ENCODE data around the gene UNC13A.

DNA sequence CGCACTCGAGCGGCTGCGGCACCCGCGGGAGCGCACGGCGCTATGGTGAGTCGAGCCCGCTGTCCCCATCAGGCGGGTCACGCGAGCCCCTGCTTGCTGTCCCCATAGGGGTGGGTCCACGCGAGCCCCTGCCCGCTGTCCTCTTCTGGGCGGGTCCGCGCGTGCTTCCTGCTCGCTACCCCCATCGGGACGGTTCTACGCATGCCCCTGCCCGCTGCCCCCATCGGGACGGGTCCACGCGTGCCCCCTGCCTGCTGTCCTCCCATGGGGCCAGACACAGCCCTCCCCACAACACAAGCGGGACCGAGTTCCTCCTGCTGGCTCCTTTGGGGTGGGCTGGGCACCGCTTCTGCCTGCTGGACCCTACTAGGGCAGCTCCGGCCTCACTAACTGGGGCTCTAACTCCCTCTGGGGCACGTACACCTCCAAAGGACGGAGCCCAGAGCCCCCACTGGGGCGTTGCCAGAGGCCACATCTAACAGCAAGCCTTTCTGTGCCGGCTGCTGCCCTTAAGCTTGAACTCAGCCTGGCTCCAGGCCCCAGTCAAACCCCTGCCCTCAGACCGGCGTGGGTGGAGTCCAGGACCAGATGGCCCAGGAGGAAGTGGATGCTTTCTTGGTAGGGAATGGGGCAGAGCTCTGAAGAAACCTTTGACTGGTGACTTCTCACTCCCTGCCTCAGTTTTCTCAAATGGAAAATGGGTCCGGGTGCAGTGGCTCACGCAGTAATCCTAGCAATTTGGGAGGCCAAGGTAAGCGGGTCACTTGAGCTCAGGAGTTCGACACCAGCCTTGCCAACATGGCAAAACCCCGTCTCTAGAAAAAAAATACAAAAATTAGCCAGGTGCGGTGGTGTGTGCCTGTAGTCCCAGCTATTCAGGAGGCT, 132.0 kb downstream of the UNC13A start:
- TF ChIP-seq, protein P1, sequence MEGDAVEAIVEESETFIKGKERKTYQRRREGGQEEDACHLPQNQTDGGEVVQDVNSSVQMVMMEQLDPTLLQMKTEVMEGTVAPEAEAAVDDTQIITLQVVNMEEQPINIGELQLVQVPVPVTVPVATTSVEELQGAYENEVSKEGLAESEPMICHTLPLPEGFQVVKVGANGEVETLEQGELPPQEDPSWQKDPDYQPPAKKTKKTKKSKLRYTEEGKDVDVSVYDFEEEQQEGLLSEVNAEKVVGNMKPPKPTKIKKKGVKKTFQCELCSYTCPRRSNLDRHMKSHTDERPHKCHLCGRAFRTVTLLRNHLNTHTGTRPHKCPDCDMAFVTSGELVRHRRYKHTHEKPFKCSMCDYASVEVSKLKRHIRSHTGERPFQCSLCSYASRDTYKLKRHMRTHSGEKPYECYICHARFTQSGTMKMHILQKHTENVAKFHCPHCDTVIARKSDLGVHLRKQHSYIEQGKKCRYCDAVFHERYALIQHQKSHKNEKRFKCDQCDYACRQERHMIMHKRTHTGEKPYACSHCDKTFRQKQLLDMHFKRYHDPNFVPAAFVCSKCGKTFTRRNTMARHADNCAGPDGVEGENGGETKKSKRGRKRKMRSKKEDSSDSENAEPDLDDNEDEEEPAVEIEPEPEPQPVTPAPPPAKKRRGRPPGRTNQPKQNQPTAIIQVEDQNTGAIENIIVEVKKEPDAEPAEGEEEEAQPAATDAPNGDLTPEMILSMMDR (IDR thresholded peaks at IDR 0.05), result no peak
- TF ChIP-seq POLR2A (IDR thresholded peaks at IDR 0.05) (no peak), POLR2AphosphoS5 (IDR thresholded peaks at IDR 0.05) (peak in 2 of 3 donors; percentile 41 to 43), EP300 (IDR thresholded peaks at IDR 0.05) (no peak)

All from stomach (tissue), 4 donors.